AG10803 (cell line): ENCODE measurements around the gene STX11.

ENCODE experiments used
- DNase-seq: peaks from one replicate; pipeline ENCODE4 v3.0.0; 2010; ENCODE audit warnings: low read depth
- H3K4me3 ChIP-seq: 2 replicates; pipeline ENCODE4 v1.5.1; 2011; ENCODE audit warnings: mild to moderate bottlenecking, low read length, control low read depth
- TF ChIP-seq, protein P1 (sequence below): conservative IDR thresholded peaks from 2 replicates; pipeline ENCODE4 v1.5.1; 2011; ENCODE audit warnings: mild to moderate bottlenecking, low read length, control low read depth, inconsistent platforms

The STX11 gene

DNA sequence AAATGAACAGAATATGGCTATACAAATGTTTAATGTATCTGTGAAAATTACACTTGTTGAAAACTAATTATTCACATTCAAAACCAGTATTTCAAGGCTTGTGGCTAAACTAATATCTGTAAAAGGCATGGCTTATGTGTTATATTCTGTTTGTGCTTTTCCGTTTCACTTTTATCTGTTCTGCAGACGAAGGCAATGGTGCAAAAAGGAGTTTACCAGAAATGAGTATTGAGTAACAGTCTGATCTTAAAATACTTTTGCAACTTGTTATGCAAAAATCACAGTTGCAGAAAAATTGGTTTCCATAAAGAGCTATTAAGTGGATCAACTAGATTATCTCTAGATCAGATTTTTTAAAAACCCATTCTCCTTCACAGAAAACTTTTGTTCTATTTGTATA is 9.4 kb upstream of the STX11 start:
- TF ChIP-seq, protein P1, sequence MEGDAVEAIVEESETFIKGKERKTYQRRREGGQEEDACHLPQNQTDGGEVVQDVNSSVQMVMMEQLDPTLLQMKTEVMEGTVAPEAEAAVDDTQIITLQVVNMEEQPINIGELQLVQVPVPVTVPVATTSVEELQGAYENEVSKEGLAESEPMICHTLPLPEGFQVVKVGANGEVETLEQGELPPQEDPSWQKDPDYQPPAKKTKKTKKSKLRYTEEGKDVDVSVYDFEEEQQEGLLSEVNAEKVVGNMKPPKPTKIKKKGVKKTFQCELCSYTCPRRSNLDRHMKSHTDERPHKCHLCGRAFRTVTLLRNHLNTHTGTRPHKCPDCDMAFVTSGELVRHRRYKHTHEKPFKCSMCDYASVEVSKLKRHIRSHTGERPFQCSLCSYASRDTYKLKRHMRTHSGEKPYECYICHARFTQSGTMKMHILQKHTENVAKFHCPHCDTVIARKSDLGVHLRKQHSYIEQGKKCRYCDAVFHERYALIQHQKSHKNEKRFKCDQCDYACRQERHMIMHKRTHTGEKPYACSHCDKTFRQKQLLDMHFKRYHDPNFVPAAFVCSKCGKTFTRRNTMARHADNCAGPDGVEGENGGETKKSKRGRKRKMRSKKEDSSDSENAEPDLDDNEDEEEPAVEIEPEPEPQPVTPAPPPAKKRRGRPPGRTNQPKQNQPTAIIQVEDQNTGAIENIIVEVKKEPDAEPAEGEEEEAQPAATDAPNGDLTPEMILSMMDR = no peak
- H3K4me3 ChIP-seq = no peak overlapping the region

DNA sequence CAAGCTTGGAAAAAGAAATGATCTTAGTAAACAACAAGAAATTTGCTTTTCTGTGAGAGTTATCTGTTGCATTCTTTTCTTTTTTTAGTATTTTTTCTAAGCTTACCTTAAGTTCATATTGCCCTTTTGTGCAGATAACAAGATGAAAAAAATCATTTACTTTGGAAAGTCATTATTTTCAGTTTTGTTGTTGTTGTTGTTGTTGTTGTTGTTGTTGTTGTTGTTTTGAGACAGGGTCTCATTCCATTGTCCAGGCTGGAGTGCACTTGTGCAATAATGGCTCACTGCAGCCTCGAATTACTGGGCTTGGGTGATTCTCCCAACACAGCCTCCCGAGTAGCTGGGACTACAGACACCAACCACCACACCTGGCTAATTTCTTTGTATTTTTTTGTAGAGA is 8.8 kb upstream of the STX11 start:
- DNase-seq = no peak
- TF ChIP-seq, protein P1 = no peak
- no peak overlapping the region for H3K4me3 ChIP-seq

More for the DNA sequence above, 9.4 kb upstream of the STX11 start:
- no peak for DNase-seq

GRCh38 chr6:144143106-144143505 is 7.2 kb upstream of the STX11 start:
- TF ChIP-seq, protein P1 = no peak
- no peak for DNase-seq
- H3K4me3 ChIP-seq = no peak overlapping the region

- TF ChIP-seq, protein P1 = no peak
- H3K4me3 ChIP-seq = no peak overlapping the region
- DNase-seq = no peak
These were observed 6.4 kb upstream of the STX11 start for GRCh38 chr6:144143878-144144277.

DNA sequence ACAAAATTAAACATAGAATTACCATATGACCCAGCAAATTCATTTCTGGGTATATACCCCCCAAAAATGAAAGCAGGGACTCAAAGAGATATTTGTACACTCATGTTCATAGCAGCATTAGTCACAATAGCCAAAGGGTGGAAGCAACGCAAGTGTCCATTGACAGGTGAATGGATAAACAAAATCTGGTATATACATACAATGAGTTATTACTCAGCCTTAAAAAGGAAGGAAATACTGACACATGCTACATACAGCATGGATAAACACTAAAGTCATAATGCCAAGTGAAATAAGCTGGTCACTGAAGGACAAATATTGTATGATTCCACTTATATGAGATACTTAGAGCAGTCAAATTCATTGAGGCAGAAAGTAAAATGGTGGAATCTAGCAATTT is 5.3 kb upstream of the STX11 start:
- H3K4me3 ChIP-seq = no peak overlapping the region
- TF ChIP-seq, protein P1 = no peak
- no peak for DNase-seq

- no peak for DNase-seq
- H3K4me3 ChIP-seq = no peak overlapping the region
- TF ChIP-seq, protein P1 = no peak
These were observed 4.8 kb upstream of the STX11 start for GRCh38 chr6:144145541-144145940.

- H3K4me3 ChIP-seq = no peak overlapping the region
- TF ChIP-seq, protein P1 = no peak
- peak; percentile 42 for DNase-seq
These were observed 1.4 kb upstream of the STX11 start for GRCh38 chr6:144148886-144149285.
